ENCODE results near the gene TSEN34.

Gene TSEN34

GRCh38 chr19:54155694-54156093 lies 35.4 kb upstream of the TSEN34 start (continued):
- TF ChIP-seq CTCF (tag by site-specific recombination; IDR thresholded peaks at IDR 0.05), result 0 out of 2 replicates have a peak, but pooled peaks have one; percentile 11
- TF ChIP-seq ZNF2 (tag by site-specific recombination; IDR thresholded peaks at IDR 0.05), result no peak
- no peak for TF ChIP-seq PRDM1 (tag by site-specific recombination; IDR thresholded peaks at IDR 0.05)

DNA sequence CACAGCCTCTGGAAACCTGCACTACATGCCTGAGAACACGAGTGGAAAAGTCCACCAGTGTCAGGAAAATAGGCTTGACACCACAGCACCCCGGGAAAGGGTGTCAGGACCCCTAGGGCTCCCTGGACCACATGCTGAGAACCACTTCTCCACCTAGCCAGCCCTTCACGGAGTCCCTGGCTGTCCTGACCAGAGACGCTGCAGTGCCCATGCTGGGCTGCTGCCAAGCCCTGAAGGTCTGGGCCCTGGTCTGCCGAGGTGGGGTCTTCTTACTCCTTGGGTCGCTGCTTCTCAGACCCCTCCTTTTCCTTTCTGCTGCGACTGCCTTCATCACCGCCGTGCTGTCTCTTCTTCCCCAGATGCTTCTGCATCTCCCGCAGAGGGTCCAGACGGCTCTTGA lies 34.6 kb upstream of the TSEN34 start:
- no peak overlapping the region for H3K4me3 ChIP-seq (ENCODE audit: low read depth, low read length)
- H3K9me3 ChIP-seq (ENCODE audit: control insufficient read depth, insufficient read depth, low read depth, low read length), result no peaks in the 10 kb centered on the region
- H3K27ac ChIP-seq (ENCODE audit: extremely low read depth, low read depth, low read length), result no peak overlapping the region
- H3K4me1 ChIP-seq (ENCODE audit: control insufficient read depth, insufficient read depth, low read length), result peaks cover 4% of the 10 kb centered on the region; the same call in 1 of the 2 replicates
- peaks cover 31 to 64% of the 10 kb centered on the region in 2 experiments for H3K36me3 ChIP-seq (ENCODE audit: control insufficient read depth in 2 of 2, insufficient read depth in 1 of 2, low read length in 2 of 2)
- ChIA-PET POLR2A (interaction anchor here (0.6 to 2.7 kb wide), 7 partner anchors 13 to 227 kb away, joined by 3 to 23 read pairs (median 3); partner anchors contain the start of genes CNOT3, MBOAT7 and TSEN34), CTCF (interaction anchor here (0.7 kb wide), 1 partner anchor 42 kb away, joined by 3 read pairs; no protein-coding TSS in a partner anchor)
- TF ChIP-seq GLIS2 (tag by site-specific recombination; IDR thresholded peaks at IDR 0.05), result peak; percentile 41; the same call in 1 of the 2 replicates
- TF ChIP-seq ZNF792 (tag by site-specific recombination; IDR thresholded peaks at IDR 0.05), result no peak
- TF ChIP-seq HOXC10 (CRISPR knock-in tag; IDR thresholded peaks at IDR 0.05), result no peak

DNA sequence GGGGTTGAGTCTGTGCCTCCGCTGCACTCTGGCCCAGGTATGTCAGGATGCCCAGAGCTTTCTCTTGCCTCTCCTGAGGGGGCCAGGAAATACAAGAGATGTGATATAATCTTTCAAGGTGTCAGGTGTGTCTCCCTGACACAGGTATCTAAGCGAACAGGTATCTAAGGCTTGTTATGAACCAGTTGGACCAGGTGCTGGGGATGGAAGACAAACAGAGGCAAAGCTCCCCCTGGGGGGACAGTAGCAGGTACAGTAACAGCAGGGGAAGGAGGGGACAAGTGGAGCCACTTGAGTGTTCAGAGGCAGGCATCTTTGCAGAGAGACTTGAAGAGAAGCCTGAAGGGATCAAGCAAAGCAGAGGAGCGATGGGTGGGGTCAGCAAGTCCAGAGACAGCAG lies 34.2 kb upstream of the TSEN34 start:
- ChIA-PET POLR2A (interaction anchor here (0.6 to 2.7 kb wide), 7 partner anchors 13 to 282 kb away, joined by 3 to 23 read pairs (median 3); partner anchors contain the start of genes CNOT3 and MBOAT7), CTCF (interaction anchor here (0.7 to 0.8 kb wide), 2 partner anchors 8 to 42 kb away, joined by 3 to 5 read pairs; no protein-coding TSS in a partner anchor)
- Histone ChIP-seq H3K9me3 (ENCODE audit: control insufficient read depth, insufficient read depth, low read depth, low read length) (no peaks in the 10 kb centered on the region), H3K4me1 (ENCODE audit: control insufficient read depth, insufficient read depth, low read length) (peaks cover 4% of the 10 kb centered on the region; the same call in 1 of the 2 replicates), H3K27ac (ENCODE audit: extremely low read depth, low read depth, low read length) (no peak overlapping the region), H3K36me3 (ENCODE audit: control insufficient read depth in 2 of 2, insufficient read depth in 1 of 2, low read length in 2 of 2) (peaks cover 31 to 59% of the 10 kb centered on the region in 2 experiments), H3K4me3 (ENCODE audit: low read depth, low read length) (no peak overlapping the region)
- TF ChIP-seq ZNF274 (IDR thresholded peaks at IDR 0.05; ENCODE audit: low read length) (no peak), ZNF274 (tag by site-specific recombination; IDR thresholded peaks at IDR 0.05; ENCODE audit: borderline replicate concordance) (no peak), ZNF2 (tag by site-specific recombination; IDR thresholded peaks at IDR 0.05) (no peak), ZNF488 (tag by site-specific recombination; IDR thresholded peaks at IDR 0.05) (no peak), ZNF362 (tag by site-specific recombination; IDR thresholded peaks at IDR 0.05) (no peak), ZNF10 (tag by site-specific recombination; IDR thresholded peaks at IDR 0.05) (no peak), YY2 (tag by site-specific recombination; IDR thresholded peaks at IDR 0.05) (no peak), ZNF610 (tag by site-specific recombination; IDR thresholded peaks at IDR 0.05; ENCODE audit: borderline replicate concordance) (no peak), ZBTB6 (tag by site-specific recombination; IDR thresholded peaks at IDR 0.05) (no peak), ZNF138 (tag by site-specific recombination; IDR thresholded peaks at IDR 0.05; ENCODE audit: borderline replicate concordance) (no peak)
- TF ChIP-seq, protein P1, sequence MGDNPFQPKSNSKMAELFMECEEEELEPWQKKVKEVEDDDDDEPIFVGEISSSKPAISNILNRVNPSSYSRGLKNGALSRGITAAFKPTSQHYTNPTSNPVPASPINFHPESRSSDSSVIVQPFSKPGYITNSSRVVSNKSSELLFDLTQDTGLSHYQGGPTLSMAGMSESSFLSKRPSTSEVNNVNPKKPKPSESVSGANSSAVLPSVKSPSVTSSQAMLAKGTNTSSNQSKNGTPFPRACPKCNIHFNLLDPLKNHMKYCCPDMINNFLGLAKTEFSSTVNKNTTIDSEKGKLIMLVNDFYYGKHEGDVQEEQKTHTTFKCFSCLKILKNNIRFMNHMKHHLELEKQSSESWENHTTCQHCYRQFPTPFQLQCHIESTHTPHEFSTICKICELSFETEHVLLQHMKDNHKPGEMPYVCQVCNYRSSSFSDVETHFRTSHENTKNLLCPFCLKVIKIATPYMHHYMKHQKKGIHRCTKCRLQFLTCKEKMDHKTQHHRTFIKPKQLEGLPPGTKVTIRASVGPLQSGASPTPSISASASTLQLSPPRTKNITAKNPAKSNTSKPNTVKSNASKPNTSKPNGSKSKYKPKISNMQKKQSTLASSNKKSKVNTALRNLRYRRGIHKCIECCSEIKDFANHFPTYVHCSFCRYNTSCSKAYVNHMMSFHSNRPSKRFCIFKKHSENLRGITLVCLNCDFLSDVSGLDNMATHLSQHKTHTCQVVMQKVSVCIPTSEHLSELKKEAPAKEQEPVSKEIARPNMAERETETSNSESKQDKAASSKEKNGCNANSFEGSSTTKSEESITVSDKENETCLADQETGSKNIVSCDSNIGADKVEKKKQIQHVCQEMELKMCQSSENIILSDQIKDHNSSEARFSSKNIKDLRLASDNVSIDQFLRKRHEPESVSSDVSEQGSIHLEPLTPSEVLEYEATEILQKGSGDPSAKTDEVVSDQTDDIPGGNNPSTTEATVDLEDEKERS (tag by site-specific recombination; IDR thresholded peaks at IDR 0.05), result no peak
- TF ChIP-seq, protein P2, sequence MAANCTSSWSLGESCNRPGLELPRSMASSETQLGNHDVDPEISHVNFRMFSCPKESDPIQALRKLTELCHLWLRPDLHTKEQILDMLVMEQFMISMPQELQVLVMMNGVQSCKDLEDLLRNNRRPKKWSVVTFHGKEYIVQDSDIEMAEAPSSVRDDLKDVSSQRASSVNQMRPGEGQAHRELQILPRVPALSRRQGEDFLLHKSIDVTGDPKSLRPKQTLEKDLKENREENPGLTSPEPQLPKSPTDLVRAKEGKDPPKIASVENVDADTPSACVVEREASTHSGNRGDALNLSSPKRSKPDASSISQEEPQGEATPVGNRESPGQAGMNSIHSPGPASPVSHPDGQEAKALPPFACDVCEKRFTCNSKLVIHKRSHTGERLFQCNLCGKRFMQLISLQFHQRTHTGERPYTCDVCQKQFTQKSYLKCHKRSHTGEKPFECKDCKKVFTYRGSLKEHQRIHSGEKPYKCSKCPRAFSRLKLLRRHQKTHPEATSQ (tag by site-specific recombination; IDR thresholded peaks at IDR 0.05), result no peak
- TF ChIP-seq, protein P3, sequence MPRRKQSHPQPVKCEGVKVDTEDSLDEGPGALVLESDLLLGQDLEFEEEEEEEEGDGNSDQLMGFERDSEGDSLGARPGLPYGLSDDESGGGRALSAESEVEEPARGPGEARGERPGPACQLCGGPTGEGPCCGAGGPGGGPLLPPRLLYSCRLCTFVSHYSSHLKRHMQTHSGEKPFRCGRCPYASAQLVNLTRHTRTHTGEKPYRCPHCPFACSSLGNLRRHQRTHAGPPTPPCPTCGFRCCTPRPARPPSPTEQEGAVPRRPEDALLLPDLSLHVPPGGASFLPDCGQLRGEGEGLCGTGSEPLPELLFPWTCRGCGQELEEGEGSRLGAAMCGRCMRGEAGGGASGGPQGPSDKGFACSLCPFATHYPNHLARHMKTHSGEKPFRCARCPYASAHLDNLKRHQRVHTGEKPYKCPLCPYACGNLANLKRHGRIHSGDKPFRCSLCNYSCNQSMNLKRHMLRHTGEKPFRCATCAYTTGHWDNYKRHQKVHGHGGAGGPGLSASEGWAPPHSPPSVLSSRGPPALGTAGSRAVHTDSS (tag by site-specific recombination; IDR thresholded peaks at IDR 0.05), result no peak
- TF ChIP-seq, protein P4, sequence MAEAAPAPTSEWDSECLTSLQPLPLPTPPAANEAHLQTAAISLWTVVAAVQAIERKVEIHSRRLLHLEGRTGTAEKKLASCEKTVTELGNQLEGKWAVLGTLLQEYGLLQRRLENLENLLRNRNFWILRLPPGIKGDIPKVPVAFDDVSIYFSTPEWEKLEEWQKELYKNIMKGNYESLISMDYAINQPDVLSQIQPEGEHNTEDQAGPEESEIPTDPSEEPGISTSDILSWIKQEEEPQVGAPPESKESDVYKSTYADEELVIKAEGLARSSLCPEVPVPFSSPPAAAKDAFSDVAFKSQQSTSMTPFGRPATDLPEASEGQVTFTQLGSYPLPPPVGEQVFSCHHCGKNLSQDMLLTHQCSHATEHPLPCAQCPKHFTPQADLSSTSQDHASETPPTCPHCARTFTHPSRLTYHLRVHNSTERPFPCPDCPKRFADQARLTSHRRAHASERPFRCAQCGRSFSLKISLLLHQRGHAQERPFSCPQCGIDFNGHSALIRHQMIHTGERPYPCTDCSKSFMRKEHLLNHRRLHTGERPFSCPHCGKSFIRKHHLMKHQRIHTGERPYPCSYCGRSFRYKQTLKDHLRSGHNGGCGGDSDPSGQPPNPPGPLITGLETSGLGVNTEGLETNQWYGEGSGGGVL (tag by site-specific recombination; IDR thresholded peaks at IDR 0.05), result no peak

All from HEK293 (cell line).